B cell (primary cell): Measurements from ENCODE around the gene TELO2.

Experiments used
- EZH2 ChIP-seq: IDR thresholded peaks from 2 replicates; pipeline ENCODE4 v1.6.1; 2012; ENCODE audit warnings: borderline replicate concordance, low read depth, mild to moderate bottlenecking, moderate library complexity, low read length; ENCODE audit not compliant: insufficient read depth, poor library complexity, severe bottlenecking
- TF ChIP-seq, protein P1 (sequence below): fragments of 200-600 bp; IDR thresholded peaks from one replicate; pipeline ENCODE4 v1.8.0; 2022; ENCODE audit warnings: antibody characterized with exemption, mild to moderate bottlenecking

DNA sequence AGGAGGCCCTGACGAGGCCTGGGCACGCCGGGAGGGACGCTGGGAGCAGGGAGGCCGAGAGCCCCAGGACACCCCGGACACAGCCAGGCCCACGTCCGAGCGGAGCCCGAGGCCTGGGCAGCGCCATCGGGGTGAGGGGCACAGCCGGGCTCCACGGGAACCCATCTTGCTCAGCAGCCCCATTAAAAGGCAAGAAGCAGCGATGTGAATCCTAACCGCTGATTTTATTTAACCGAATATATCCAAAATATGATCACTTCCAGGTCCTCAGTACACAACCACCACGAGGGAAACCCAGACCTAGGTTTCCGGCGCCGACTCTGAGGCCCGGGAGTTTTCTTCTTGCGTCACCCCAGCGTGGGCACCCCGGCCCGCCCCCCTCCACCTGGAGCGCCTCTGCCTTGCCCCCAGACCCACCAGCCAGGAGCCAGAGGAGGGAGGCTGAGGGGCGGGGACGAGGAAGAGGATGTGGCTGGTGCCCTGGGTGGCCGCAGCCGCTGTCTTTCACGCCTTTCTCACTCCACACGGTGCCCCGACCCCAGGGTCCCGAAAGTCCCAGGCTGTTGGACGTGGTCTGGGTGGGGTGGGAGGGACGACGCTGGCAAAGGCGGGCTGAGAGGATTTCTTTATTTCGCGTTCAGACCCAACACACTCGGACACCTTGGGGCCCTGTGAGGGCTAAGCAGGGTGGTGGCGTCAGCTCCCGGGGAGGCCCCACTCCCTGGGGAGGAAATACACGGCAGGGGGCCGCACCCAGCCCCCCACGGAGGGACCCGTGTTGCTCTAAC lies 48.2 kb upstream of the TELO2 start:
- TF ChIP-seq, protein P1, sequence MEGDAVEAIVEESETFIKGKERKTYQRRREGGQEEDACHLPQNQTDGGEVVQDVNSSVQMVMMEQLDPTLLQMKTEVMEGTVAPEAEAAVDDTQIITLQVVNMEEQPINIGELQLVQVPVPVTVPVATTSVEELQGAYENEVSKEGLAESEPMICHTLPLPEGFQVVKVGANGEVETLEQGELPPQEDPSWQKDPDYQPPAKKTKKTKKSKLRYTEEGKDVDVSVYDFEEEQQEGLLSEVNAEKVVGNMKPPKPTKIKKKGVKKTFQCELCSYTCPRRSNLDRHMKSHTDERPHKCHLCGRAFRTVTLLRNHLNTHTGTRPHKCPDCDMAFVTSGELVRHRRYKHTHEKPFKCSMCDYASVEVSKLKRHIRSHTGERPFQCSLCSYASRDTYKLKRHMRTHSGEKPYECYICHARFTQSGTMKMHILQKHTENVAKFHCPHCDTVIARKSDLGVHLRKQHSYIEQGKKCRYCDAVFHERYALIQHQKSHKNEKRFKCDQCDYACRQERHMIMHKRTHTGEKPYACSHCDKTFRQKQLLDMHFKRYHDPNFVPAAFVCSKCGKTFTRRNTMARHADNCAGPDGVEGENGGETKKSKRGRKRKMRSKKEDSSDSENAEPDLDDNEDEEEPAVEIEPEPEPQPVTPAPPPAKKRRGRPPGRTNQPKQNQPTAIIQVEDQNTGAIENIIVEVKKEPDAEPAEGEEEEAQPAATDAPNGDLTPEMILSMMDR, result no peak
- TF ChIP-seq EZH2, result no peak
